Natural killer cell (primary cell): ENCODE data around the gene ARHGAP26. TPM values are rescaled to one million over a fixed set of nuclear protein-coding genes. Genes with fewer than 3 reads are reported as not detected.

Source experiments
- ATAC-seq, 3 donors: fragments of 150-1000 bp in 2 of 3; fragments of 200-7000 bp in 1 of 3; cut with Tn5 transposase; 1 replicate in 1 of 3; 2 replicates in 2 of 3; pipeline ENCODE4 v1.10.0; 2021; ENCODE audit warnings: mild to moderate bottlenecking in 2 of 3, moderate library complexity in 2 of 3
- DNase-seq, 2 donors: peaks; one replicate each; pipeline versions ENCODE4 v3.0.0 to v3.0.0-alpha.2; 2013 to 2021; ENCODE audit warnings: mixed read lengths in 1 of 2
- H3K27ac ChIP-seq: one replicate; pipeline ENCODE4 v1.5.1; 2013; ENCODE audit warnings: mild to moderate bottlenecking, low read length
- H3K27me3 ChIP-seq: one replicate; pipeline ENCODE4 v1.6.1; 2013; ENCODE audit warnings: low read length; ENCODE audit not compliant: control insufficient read depth, insufficient read depth
- H3K36me3 ChIP-seq: one replicate; pipeline ENCODE4 v1.6.1; 2013; ENCODE audit warnings: low read length; ENCODE audit not compliant: control insufficient read depth, insufficient read depth
- H3K4me1 ChIP-seq: one replicate; pipeline ENCODE4 v1.6.1; 2013; ENCODE audit warnings: low read length; ENCODE audit not compliant: control insufficient read depth, insufficient read depth
- H3K4me3 ChIP-seq: one replicate; pipeline ENCODE4 v1.5.1; 2013; ENCODE audit warnings: low read length
- H3K9me3 ChIP-seq: one replicate; pipeline ENCODE4 v1.6.1; 2013; ENCODE audit warnings: low read length; ENCODE audit not compliant: control insufficient read depth, insufficient read depth
- H3K27ac Mint-ChIP-seq, 2 donors: one replicate each; pipeline ENCODE4 v1.8.0; 2022; ENCODE audit warnings: mild to moderate bottlenecking in 2 of 2, mixed read lengths in 2 of 2, moderate library complexity in 1 of 2
- H3K27me3 Mint-ChIP-seq, 2 donors: one replicate each; pipeline ENCODE4 v1.8.0; 2022; ENCODE audit warnings: low read depth in 2 of 2, mixed read lengths in 2 of 2
- H3K36me3 Mint-ChIP-seq: one replicate; pipeline ENCODE4 v1.8.0; 2022; ENCODE audit warnings: mixed read lengths
- H3K4me1 Mint-ChIP-seq, 2 donors: one replicate each; pipeline ENCODE4 v1.8.0; 2022; ENCODE audit warnings: mixed read lengths in 2 of 2
- H3K4me3 Mint-ChIP-seq: one replicate; pipeline ENCODE4 v1.8.0; 2022; ENCODE audit warnings: mild to moderate bottlenecking, moderate library complexity, mixed read lengths
- H3K9me3 Mint-ChIP-seq, 2 donors: one replicate each; pipeline ENCODE4 v1.8.0; 2022; ENCODE audit warnings: mixed read lengths in 2 of 2
- CTCF ChIP-seq: fragments of 200-600 bp; IDR thresholded peaks from one replicate; pipeline ENCODE4 v1.8.0; 2022; ENCODE audit warnings: antibody characterized with exemption
- WGBS: methylation state at CpG from one replicate; pipeline ENCODE4 v1.1.7; 2013; ENCODE audit warnings: missing lambda C conversion rate; ENCODE audit not compliant: insufficient coverage; 5-methylcytosine and 5-hydroxymethylcytosine counted together
- intact Hi-C: fragments of 100-400 bp; cut with micrococcal nuclease; formaldehyde crosslinking; loops from one replicate; pipeline ENCODE4 v1.14.2; 2022
- total RNA-seq, 4 donors: library from RNA; stranded (reverse); fragments of 120-200 nt in 1 of 4; gene quantifications; one replicate each; pipeline versions ENCODE4 v1.2.3 to v1.2.4, GENCODE V29; 2013 to 2022

Gene ARHGAP26
- total RNA-seq, 3 donors from 2014 or later (not counting 1 experiment from before 2014, with no cell fraction given) = 153 to 159 (median 158) TPM

DNA sequence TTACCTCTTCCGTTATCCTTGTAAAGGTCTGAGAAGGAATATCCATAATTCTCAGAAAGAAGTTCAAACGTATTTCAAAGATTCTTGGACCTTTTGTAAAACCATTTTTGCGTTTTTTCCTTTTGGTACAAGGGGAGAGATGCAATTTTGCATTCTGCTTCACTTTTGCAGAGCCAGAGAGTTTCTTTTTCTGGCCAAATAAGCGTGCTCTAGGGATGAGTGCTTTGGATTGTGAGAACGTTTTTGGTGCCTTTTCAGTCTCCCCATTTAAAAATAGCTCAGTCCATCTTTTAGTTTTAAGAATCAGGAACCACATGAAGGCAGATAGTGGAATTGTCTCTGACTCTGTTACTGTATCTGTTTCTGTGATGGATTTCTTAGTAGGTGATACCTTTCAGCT, 1.5 kb downstream of the ARHGAP26 start:
- H3K4me1 Mint-ChIP-seq = peaks cover 64 to 65% of the 10 kb centered on the region in 2 donors
- H3K27me3 ChIP-seq = no peaks in the 10 kb centered on the region
- H3K4me3 Mint-ChIP-seq = peak overlapping the region; percentile 99
- 65% methylated on average over 2 of the region's 5 CpGs for WGBS
- H3K36me3 Mint-ChIP-seq = no peaks in the 10 kb centered on the region
- DNase-seq = no peak
- H3K9me3 ChIP-seq = no peaks in the 10 kb centered on the region
- peaks cover 23% of the 10 kb centered on the region for H3K4me1 ChIP-seq
- no peaks in the 10 kb centered on the region for H3K27me3 Mint-ChIP-seq
- ATAC-seq = no peak
- H3K27ac ChIP-seq = peak overlapping the region; percentile 77
- no peaks in the 10 kb centered on the region for H3K9me3 Mint-ChIP-seq
- no peak for TF ChIP-seq CTCF
- H3K36me3 ChIP-seq = no peaks in the 10 kb centered on the region
- peak overlapping the region; percentile 80 for H3K4me3 ChIP-seq
- H3K27ac Mint-ChIP-seq = peak overlapping the region; percentile 88 to 94
- intact Hi-C loops = loop anchor here (1.0 to 5.0 kb wide), 3 partner anchors 27 to 236 kb away; no protein-coding TSS in a partner anchor

GRCh38 chr5:142772446-142773293, 2.5 kb downstream of the ARHGAP26 start:
- ATAC-seq (no peak), DNase-seq (no peak)
- H3K36me3 ChIP-seq = no peaks in the 10 kb centered on the region
- peak overlapping the region; percentile 88 to 94 for H3K27ac Mint-ChIP-seq
- peak overlapping the region; percentile 99 for H3K4me3 Mint-ChIP-seq
- no peaks in the 10 kb centered on the region for H3K27me3 Mint-ChIP-seq
- no peak for TF ChIP-seq CTCF
- H3K9me3 ChIP-seq = no peaks in the 10 kb centered on the region
- H3K9me3 Mint-ChIP-seq = no peaks in the 10 kb centered on the region
- H3K27ac ChIP-seq = no peak overlapping the region
- H3K4me1 ChIP-seq = peaks cover 29% of the 10 kb centered on the region
- intact Hi-C loops = loop anchor here (5.0 kb wide), 2 partner anchors 75 to 235 kb away; no protein-coding TSS in a partner anchor
- 83% methylated on average over 4 of the region's 6 CpGs for WGBS
- H3K4me3 ChIP-seq = no peak overlapping the region
- H3K4me1 Mint-ChIP-seq = peaks cover 74 to 75% of the 10 kb centered on the region in 2 donors
- H3K36me3 Mint-ChIP-seq = no peaks in the 10 kb centered on the region
- no peaks in the 10 kb centered on the region for H3K27me3 ChIP-seq

DNA sequence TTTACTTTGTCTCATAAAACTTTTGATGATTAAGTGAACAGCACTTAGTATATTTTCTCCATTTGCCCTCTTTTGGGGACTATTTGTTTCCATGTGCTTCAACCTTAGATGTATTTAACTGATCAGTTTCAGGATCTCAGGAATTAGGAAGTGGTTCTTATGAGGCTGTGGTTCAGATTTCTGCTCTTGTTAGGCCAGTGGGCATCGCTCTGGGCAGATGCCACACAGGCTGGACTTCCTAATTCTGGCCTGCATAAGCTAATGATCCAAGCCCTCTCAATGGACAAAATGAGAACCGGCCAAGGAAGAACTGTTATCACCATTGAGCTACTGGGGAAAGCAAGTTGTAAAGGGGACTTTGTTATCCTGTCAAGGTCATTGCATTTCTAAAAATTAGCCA, 6.9 kb downstream of the ARHGAP26 start:
- H3K27ac ChIP-seq = no peak overlapping the region
- Mint-ChIP-seq H3K4me3 (peak overlapping the region; percentile 33), H3K4me1 (peaks cover 91% of the 10 kb centered on the region in 2 donors), H3K27ac (peak overlapping the region in 1 of 2 donors; percentile 64), H3K27me3 (no peaks in the 10 kb centered on the region), H3K9me3 (no peaks in the 10 kb centered on the region), H3K36me3 (no peaks in the 10 kb centered on the region)
- no peaks in the 10 kb centered on the region for H3K36me3 ChIP-seq
- DNase-seq = no peak
- 86% methylated on average over 2 of the region's 2 CpGs for WGBS
- peak in 1 of 3 donors; percentile 44 for ATAC-seq
- H3K27me3 ChIP-seq = no peaks in the 10 kb centered on the region
- peaks cover 40% of the 10 kb centered on the region for H3K4me1 ChIP-seq
- no peaks in the 10 kb centered on the region for H3K9me3 ChIP-seq
- no peak for TF ChIP-seq CTCF
- H3K4me3 ChIP-seq = no peak overlapping the region
- intact Hi-C loops = no loop called here
